HCT116 (cell line): ENCODE results near the gene FAM227A.

Source experiments
- ATF3 ChIP-seq: IDR thresholded peaks from 2 replicates; pipeline ENCODE4 v1.6.1; 2012
- CTCF ChIP-seq, 3 experiments: fragments of 200-600 bp in 1 of 3; sonication (generic) in 1 of 3; IDR thresholded peaks in 2 of 3; conservative IDR thresholded peaks in 1 of 3; 2 replicates each; pipeline ENCODE4 v1.5.1; 2012 to 2017; ENCODE audit warnings: low read depth in 2 of 3, low read length in 2 of 3, antibody characterized with exemption in 1 of 3, borderline replicate concordance in 1 of 3, control low read depth in 1 of 3, mild to moderate bottlenecking in 1 of 3, mixed read lengths in 1 of 3, mixed run types in 1 of 3, moderate library complexity in 1 of 3; ENCODE audit not compliant: insufficient read depth in 1 of 3
- EGR1 ChIP-seq: IDR thresholded peaks from 2 replicates; pipeline ENCODE4 v1.6.1; 2012; ENCODE audit warnings: low read depth
- EZH2phosphoT487 ChIP-seq: fragments of 200-600 bp; IDR thresholded peaks from 2 replicates; pipeline ENCODE4 v1.6.1; 2018; ENCODE audit warnings: antibody characterized with exemption, borderline replicate concordance
- POLR2A ChIP-seq: IDR thresholded peaks from 2 replicates; pipeline ENCODE4 v1.7.0; 2011; ENCODE audit warnings: borderline replicate concordance; ENCODE audit not compliant: insufficient read depth, insufficient read length; ENCODE audit errors: extremely low read depth
- POLR2AphosphoS5 ChIP-seq: IDR thresholded peaks from 2 replicates; pipeline ENCODE4 v1.6.1; 2011; ENCODE audit warnings: mild to moderate bottlenecking, low read depth, low read length, moderate library complexity
- RAD21 ChIP-seq: IDR thresholded peaks from 2 replicates; pipeline ENCODE4 v1.6.1; 2012; ENCODE audit warnings: low read depth, mild to moderate bottlenecking
- TCF7L2 ChIP-seq: IDR thresholded peaks from 2 replicates; pipeline ENCODE4 v1.7.0; 2011; ENCODE audit warnings: borderline replicate concordance, inconsistent platforms; ENCODE audit not compliant: insufficient read depth, insufficient read length; ENCODE audit errors: extremely low read depth

- TF ChIP-seq CTCF (IDR thresholded peaks at IDR 0.05 in 2 of 3, conservative IDR thresholded peaks at IDR 0.05 in 1 of 3; ENCODE audit: borderline replicate concordance in 1 of 3, insufficient read depth in 1 of 3, low read depth in 2 of 3, low read length in 2 of 3) (no peak), POLR2A (no peak), POLR2AphosphoS5 (no peak), EGR1 (no peak), ATF3 (no peak), EZH2phosphoT487 (no peak), RAD21 (no peak), TCF7L2 (no peak)
These were observed 46.0 kb downstream of the FAM227A start for GRCh38 chr22:38610234-38610633.
